Esophagus squamous epithelium (tissue), 4 donors: ENCODE data around the gene PEAK1.

Source experiments
- POLR2A ChIP-seq, 4 donors: fragments of 450-650 bp; IDR thresholded peaks; one replicate each; pipeline ENCODE4 v1.6.1; 2017; ENCODE audit warnings: antibody characterized with exemption in 4 of 4, mild to moderate bottlenecking in 4 of 4, moderate library complexity in 3 of 4
- TF ChIP-seq, protein P1 (sequence below), 6 experiments: fragments of 450-650 bp in 4 of 6; fragments of 200-600 bp in 2 of 6; sonication (generic) in 2 of 6; IDR thresholded peaks; one replicate each; pipeline ENCODE4 v1.5.1; 2016 to 2019; ENCODE audit warnings: antibody characterized with exemption in 6 of 6, mild to moderate bottlenecking in 4 of 6, moderate library complexity in 4 of 6

DNA sequence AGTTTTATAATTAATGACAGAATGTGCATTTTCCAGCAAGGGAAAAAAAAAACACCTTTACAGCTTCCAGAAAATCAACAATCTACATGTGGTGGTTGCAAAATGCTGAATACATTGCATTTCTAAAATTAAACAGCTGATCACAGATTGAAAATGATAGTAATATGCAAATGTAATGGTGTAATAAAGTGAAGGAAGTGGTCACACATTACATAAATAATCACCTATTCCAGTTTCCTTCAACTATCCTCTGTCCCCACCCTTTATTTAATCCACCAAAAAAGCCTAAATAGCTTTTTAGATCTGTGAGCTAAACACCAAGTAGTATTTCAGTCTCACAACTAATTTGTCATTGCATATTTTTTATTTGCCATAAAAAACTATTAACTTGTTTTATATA is 110.5 kb downstream of the PEAK1 start:
- TF ChIP-seq, protein P1, sequence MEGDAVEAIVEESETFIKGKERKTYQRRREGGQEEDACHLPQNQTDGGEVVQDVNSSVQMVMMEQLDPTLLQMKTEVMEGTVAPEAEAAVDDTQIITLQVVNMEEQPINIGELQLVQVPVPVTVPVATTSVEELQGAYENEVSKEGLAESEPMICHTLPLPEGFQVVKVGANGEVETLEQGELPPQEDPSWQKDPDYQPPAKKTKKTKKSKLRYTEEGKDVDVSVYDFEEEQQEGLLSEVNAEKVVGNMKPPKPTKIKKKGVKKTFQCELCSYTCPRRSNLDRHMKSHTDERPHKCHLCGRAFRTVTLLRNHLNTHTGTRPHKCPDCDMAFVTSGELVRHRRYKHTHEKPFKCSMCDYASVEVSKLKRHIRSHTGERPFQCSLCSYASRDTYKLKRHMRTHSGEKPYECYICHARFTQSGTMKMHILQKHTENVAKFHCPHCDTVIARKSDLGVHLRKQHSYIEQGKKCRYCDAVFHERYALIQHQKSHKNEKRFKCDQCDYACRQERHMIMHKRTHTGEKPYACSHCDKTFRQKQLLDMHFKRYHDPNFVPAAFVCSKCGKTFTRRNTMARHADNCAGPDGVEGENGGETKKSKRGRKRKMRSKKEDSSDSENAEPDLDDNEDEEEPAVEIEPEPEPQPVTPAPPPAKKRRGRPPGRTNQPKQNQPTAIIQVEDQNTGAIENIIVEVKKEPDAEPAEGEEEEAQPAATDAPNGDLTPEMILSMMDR (IDR thresholded peaks at IDR 0.05), result no peak
- no peak for TF ChIP-seq POLR2A (IDR thresholded peaks at IDR 0.05)
